K562 (cell line): ENCODE results near the gene LYAR. TPM values are rescaled to one million over a fixed set of nuclear protein-coding genes. Genes with fewer than 3 reads are reported as not detected.

Experiments
- ARID1B ChIP-seq: fragments of 450-650 bp; IDR thresholded peaks from 2 replicates; pipeline ENCODE4 v1.6.1; 2016; ENCODE audit warnings: antibody characterized with exemption, mild to moderate bottlenecking, inconsistent platforms
- ARID2 ChIP-seq: fragments of 450-650 bp; IDR thresholded peaks from 2 replicates; pipeline ENCODE4 v1.6.1; 2017; ENCODE audit warnings: antibody characterized with exemption, mild to moderate bottlenecking
- ATF1 ChIP-seq, 2 experiments: fragments of 450-650 bp in 1 of 2; IDR thresholded peaks; 2 replicates each; pipeline ENCODE4 v1.6.1; 2016; ENCODE audit warnings: missing compliant biosample characterization in 1 of 2, missing genetic modification characterization in 1 of 2
- CBX3 ChIP-seq, 2 experiments: IDR thresholded peaks; 1 replicate in 1 of 2; 2 replicates in 1 of 2; pipeline ENCODE4 v1.6.1; 2012; ENCODE audit warnings: inconsistent platforms in 2 of 2, low read length in 2 of 2, borderline replicate concordance in 1 of 2, control low read depth in 1 of 2
- CREB3L1 ChIP-seq: fragments of 450-650 bp; IDR thresholded peaks from 2 replicates; pipeline ENCODE4 v1.6.1; 2014; ENCODE audit warnings: low read depth, mild to moderate bottlenecking, moderate library complexity, borderline replicate concordance
- CTCFL ChIP-seq: IDR thresholded peaks from 2 replicates; pipeline ENCODE4 v1.6.1; 2011; ENCODE audit warnings: borderline replicate concordance, low read depth, mild to moderate bottlenecking, moderate library complexity, low read length; ENCODE audit not compliant: insufficient read depth, poor library complexity, severe bottlenecking
- DACH1 ChIP-seq: fragments of 450-650 bp; IDR thresholded peaks from 2 replicates; pipeline ENCODE4 v1.6.1; 2018; ENCODE audit not compliant: partially characterized antibody
- EP400 ChIP-seq: fragments of 450-650 bp; IDR thresholded peaks from 2 replicates; pipeline ENCODE4 v1.6.1; 2017; ENCODE audit warnings: antibody characterized with exemption, mild to moderate bottlenecking, moderate library complexity
- FOXK2 ChIP-seq, 2 experiments: fragments of 450-650 bp; IDR thresholded peaks in 1 of 2; conservative IDR thresholded peaks in 1 of 2; 2 replicates each; pipeline ENCODE4 v1.6.1; 2016; ENCODE audit warnings: low read depth in 2 of 2, mild to moderate bottlenecking in 1 of 2
- HCFC1 ChIP-seq: IDR thresholded peaks from 2 replicates; pipeline ENCODE4 v1.6.1; 2012; ENCODE audit warnings: low read depth, low read length, improper control_type of control experiment
- MNT ChIP-seq, 2 experiments: fragments of 450-650 bp; conservative IDR thresholded peaks; 2 replicates each; pipeline ENCODE4 v1.6.1; 2017; ENCODE audit warnings: mild to moderate bottlenecking in 2 of 2, moderate library complexity in 2 of 2
- MYC ChIP-seq, 2 experiments: fragments of 250-450 bp in 1 of 2; sonication (Bioruptor Pico) in 1 of 2; IDR thresholded peaks; 2 replicates each; pipeline versions ENCODE4 v1.5.1 to v1.6.1; 2012 to 2021; ENCODE audit warnings: low read depth in 2 of 2, borderline replicate concordance in 1 of 2, improper control_type of control experiment in 1 of 2, low read length in 1 of 2, mild to moderate bottlenecking in 1 of 2, moderate library complexity in 1 of 2
- RFX1 ChIP-seq: fragments of 450-650 bp; IDR thresholded peaks from 2 replicates; pipeline ENCODE4 v1.6.1; 2016; ENCODE audit warnings: mild to moderate bottlenecking, moderate library complexity
- SREBF2 ChIP-seq: sonication (generic); formaldehyde crosslinking; IDR thresholded peaks from 2 replicates; pipeline ENCODE4 v1.4.0; 2020; ENCODE audit warnings: mild to moderate bottlenecking, missing genetic modification reagents
- TRIM28 ChIP-seq: fragments of 450-650 bp; IDR thresholded peaks from 2 replicates; pipeline ENCODE4 v1.6.1; 2017
- VEZF1 ChIP-seq: fragments of 200-800 bp; sonication (Bioruptor generic); IDR thresholded peaks from 2 replicates; pipeline ENCODE4 v1.6.1; 2017; ENCODE audit warnings: missing genetic modification characterization, missing compliant biosample characterization
- ZNF707 ChIP-seq: fragments of 250-450 bp; sonication (Bioruptor Pico); conservative IDR thresholded peaks from 2 replicates; pipeline ENCODE4 v1.8.0; 2022; ENCODE audit warnings: inconsistent platforms, mild to moderate bottlenecking, moderate library complexity
- polyA plus RNA-seq, 8 experiments: library from polyadenylated mRNA; depleted of rRNA in 4 of 8; stranded (reverse) in 5 of 8; unstranded in 3 of 8; fragments of >200 nt; fragmentation: Nextera tagmentation in 2 of 8; fragmentation: Illumina TruSeq in 1 of 8; extraction: Ambion mirVana in 2 of 8; extraction: Trizol in 1 of 8; gene quantifications; 2 replicates each; pipeline versions ENCODE4 v1.2.1 to v1.2.3, GENCODE V29; 2011 to 2014; ENCODE audit warnings: inconsistent platforms in 1 of 8, missing spikeins in 1 of 8
- total RNA-seq, 7 experiments: library from RNA; depleted of rRNA in 6 of 7; stranded (reverse); fragments of >200 nt in 6 of 7; fragmentation: Illumina TruSeq in 2 of 7; extraction: Trizol in 2 of 7; gene quantifications; 2 replicates each; pipeline versions ENCODE4 v1.2.1 to v1.2.3, GENCODE V29; 2011 to 2021; ENCODE audit warnings: low replicate concordance in 1 of 7

Gene LYAR
- total and polyA plus RNA-seq, 9 of the 15 experiments (the other 6 are each of a cell fraction or from before 2014, with no cell fraction given): 28.3 to 172 (median 127) TPM

- TF ChIP-seq CTCFL: peak; percentile 60
- 0 out of 2 replicates have a peak, but pooled peaks have one; percentile 18 for TF ChIP-seq VEZF1 (CRISPR knock-in tag)
- TF ChIP-seq DACH1: peak; percentile 26
- no peak for TF ChIP-seq SREBF2 (CRISPR knock-in tag)
- 0 out of 2 replicates have a peak, but pooled peaks have one; percentile 18 for TF ChIP-seq TRIM28
- peak; percentile 54; the same call in 1 of the 2 replicates for TF ChIP-seq MYC (IDR thresholded peaks at IDR 0.05; ENCODE audit: low read depth, low read length)
- no peak for TF ChIP-seq MYC (CRISPR knock-in tag; IDR thresholded peaks at IDR 0.05; ENCODE audit: borderline replicate concordance, low read depth)
- no peak for TF ChIP-seq ZNF707 (CRISPR knock-in tag)
- peak; percentile 65; the same call in 1 of the 2 replicates for TF ChIP-seq CREB3L1
- no peak for TF ChIP-seq ARID2
- peak in 1 of 2 experiments; percentile 77; a peak in 1 of 3 replicates for TF ChIP-seq CBX3 (IDR thresholded peaks at IDR 0.05; ENCODE audit: borderline replicate concordance in 1 of 2, low read length in 2 of 2)
- 0 out of 2 replicates have a peak, but pooled peaks have one; percentile 24 for TF ChIP-seq HCFC1
- peak; percentile 76 to 84 for TF ChIP-seq FOXK2 (conservative IDR thresholded peaks at IDR 0.05 in 1 of 2, IDR thresholded peaks at IDR 0.05 in 1 of 2; ENCODE audit: low read depth in 2 of 2)
- TF ChIP-seq ATF1 (CRISPR knock-in tag; IDR thresholded peaks at IDR 0.05): no peak
- TF ChIP-seq ATF1 (tag; IDR thresholded peaks at IDR 0.05): peak; percentile 52
- TF ChIP-seq RFX1: peak; percentile 15; the same call in 1 of the 2 replicates
- peak in 1 of 2 experiments; percentile 69; a peak in 2 of 4 replicates for TF ChIP-seq MNT (conservative IDR thresholded peaks at IDR 0.05)
- TF ChIP-seq EP400: peak; percentile 64
- TF ChIP-seq ARID1B: peak; percentile 23; the same call in 1 of the 2 replicates
Measured at GRCh38 chr4:4327652-4328121, 37.7 kb upstream of the LYAR start (continued).
